Bronchial epithelial cell (primary cell): Measurements from ENCODE around the gene PRPF40A. TPM values are rescaled to one million over a fixed set of nuclear protein-coding genes. Genes with fewer than 3 reads are reported as not detected.
"Not testable (repeated sequence)": the region's sequence is repeated elsewhere in the genome, so short reads cannot be mapped to it uniquely, and the experiment has no call there.

Experiments used
- DNase-seq: peaks from one replicate; pipeline ENCODE4 v3.0.0-alpha.2; 2010; ENCODE audit warnings: low read depth
- FAIRE-seq: peaks from 2 replicates; lab custom pipeline; 2011; peaks lifted over from hg19 to GRCh38; lab: Jason Lieb, UNC
- H3K27me3 ChIP-seq: 2 replicates; pipeline ENCODE4 v1.5.1; 2011; ENCODE audit warnings: low read length; ENCODE audit not compliant: control insufficient read depth, insufficient read depth
- H3K36me3 ChIP-seq: 2 replicates; pipeline ENCODE4 v1.5.1; 2011; ENCODE audit warnings: low read length; ENCODE audit not compliant: control insufficient read depth, insufficient read depth
- H3K4me3 ChIP-seq: 2 replicates; pipeline ENCODE4 v1.5.1; 2011; ENCODE audit warnings: mild to moderate bottlenecking, low read depth, low read length, control low read depth
- CTCF ChIP-seq: IDR thresholded peaks from 2 replicates; pipeline ENCODE4 v1.5.1; 2011; ENCODE audit warnings: mild to moderate bottlenecking, moderate library complexity, low read length, control low read depth, inconsistent platforms; ENCODE audit not compliant: insufficient read depth, severe bottlenecking
- total RNA-seq: library from RNA; depleted of rRNA; stranded (reverse); fragments of >200 nt; gene quantifications from 2 replicates; pipeline ENCODE4 v1.2.1, GENCODE V29; 2014

Gene PRPF40A
- total RNA-seq, result 107 and 133 TPM in 2 replicates

- peak; percentile 92 for DNase-seq
- peak within 1 kb of the TSS; percentile 93 for H3K4me3 ChIP-seq
- H3K36me3 ChIP-seq, result peaks cover 1% of the 10 kb centered on the region
- FAIRE-seq, result no peak
- TF ChIP-seq CTCF, result no peak
- no peaks in the 10 kb centered on the region for H3K27me3 ChIP-seq
Measured at GRCh38 chr2:152717228-152718075, at the start of gene PRPF40A. Gene PRPF40A, minus strand, starts transcription at chr2:152717461. Its CDS starts 22 bp downstream, at chr2:152717439.

GRCh38 chr2:152766928-152767327 lies 49.7 kb upstream of the PRPF40A start:
- TF ChIP-seq CTCF, result no peak
- Histone ChIP-seq H3K36me3 (no peaks in the 10 kb centered on the region), H3K4me3 (no peak overlapping the region), H3K27me3 (no peaks in the 10 kb centered on the region)
- no peak for DNase-seq
- FAIRE-seq, result no peak

- FAIRE-seq, result no peak
- Histone ChIP-seq H3K27me3 (no peaks in the 10 kb centered on the region), H3K4me3 (no peak overlapping the region), H3K36me3 (no peaks in the 10 kb centered on the region)
- TF ChIP-seq CTCF, result no peak
- DNase-seq, result no peak
Measured at GRCh38 chr2:152763651-152764050, 46.4 kb upstream of the PRPF40A start.

GRCh38 chr2:152763208-152763607 lies 45.9 kb upstream of the PRPF40A start:
- not testable (repeated sequence) for FAIRE-seq, DNase-seq, H3K4me3 ChIP-seq, H3K36me3 ChIP-seq, H3K27me3 ChIP-seq

GRCh38 chr2:152762202-152762601 lies 44.9 kb upstream of the PRPF40A start:
- Histone ChIP-seq H3K27me3 (no peaks in the 10 kb centered on the region), H3K4me3 (no peak overlapping the region), H3K36me3 (peaks cover 1% of the 10 kb centered on the region)
- FAIRE-seq (no peak), DNase-seq (peak; percentile 21)
- TF ChIP-seq CTCF, result no peak

- TF ChIP-seq CTCF, result no peak
- DNase-seq (no peak), FAIRE-seq (no peak)
- Histone ChIP-seq H3K4me3 (no peak overlapping the region), H3K36me3 (peaks cover 1% of the 10 kb centered on the region), H3K27me3 (no peaks in the 10 kb centered on the region)
Measured at GRCh38 chr2:152761214-152761613, 44.0 kb upstream of the PRPF40A start.
